ENCODE data around the gene DNAI1.

Gene DNAI1

DNA sequence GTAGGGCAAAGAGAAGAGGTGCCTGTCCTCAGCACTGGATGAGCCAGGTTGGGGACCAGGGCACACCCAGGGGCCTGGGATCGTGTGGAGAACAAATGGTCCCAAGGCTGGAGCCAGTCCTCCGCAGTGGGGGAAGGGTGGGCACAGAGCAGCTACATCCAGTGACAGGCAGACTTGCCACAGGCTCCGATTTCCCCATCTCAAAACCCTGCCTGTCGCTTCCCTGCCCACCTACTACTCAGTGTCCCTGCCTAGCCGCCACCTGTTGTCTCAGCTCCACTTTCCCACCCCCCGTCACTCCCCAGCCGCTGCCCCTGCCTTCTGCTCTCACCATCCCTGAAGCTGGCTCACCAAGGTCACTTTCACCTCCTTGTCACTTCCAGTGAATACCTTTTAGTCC lies 78.1 kb downstream of the DNAI1 start:
- no peak for DNase-seq (ENCODE audit: insufficient read length)
- TF ChIP-seq POLR2AphosphoS5 (IDR thresholded peaks at IDR 0.05; ENCODE audit: low read depth, low read length) (no peak), POLR2A (IDR thresholded peaks at IDR 0.05; ENCODE audit: low read depth, low read length) (no peak), TAF1 (IDR thresholded peaks at IDR 0.05; ENCODE audit: borderline replicate concordance, low read depth, low read length) (no peak)
- no peak for FAIRE-seq

DNA sequence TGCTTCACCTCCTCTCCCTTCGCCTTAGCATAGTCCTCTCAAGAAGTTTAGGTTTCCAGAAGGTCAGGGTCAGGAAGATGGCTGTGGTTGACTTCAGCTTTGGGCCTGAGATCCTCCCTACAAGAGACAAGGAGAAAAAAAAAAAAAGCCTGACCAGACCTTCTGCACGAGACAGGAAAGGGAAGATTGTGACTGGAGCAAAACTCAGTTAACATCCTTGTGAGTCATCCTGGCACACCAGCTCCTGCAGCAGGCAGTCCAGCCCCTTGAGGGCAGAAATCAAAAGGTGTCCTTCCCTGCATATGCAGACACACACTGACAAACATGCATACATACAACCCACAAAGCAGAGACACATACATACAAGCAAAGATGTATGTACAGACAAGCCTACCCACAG lies 82.2 kb downstream of the DNAI1 start:
- FAIRE-seq = no peak
- no peak for DNase-seq (ENCODE audit: insufficient read length)
- TF ChIP-seq POLR2A (IDR thresholded peaks at IDR 0.05; ENCODE audit: low read depth, low read length) (no peak), TAF1 (IDR thresholded peaks at IDR 0.05; ENCODE audit: borderline replicate concordance, low read depth, low read length) (no peak), POLR2AphosphoS5 (IDR thresholded peaks at IDR 0.05; ENCODE audit: low read depth, low read length) (no peak)

DNA sequence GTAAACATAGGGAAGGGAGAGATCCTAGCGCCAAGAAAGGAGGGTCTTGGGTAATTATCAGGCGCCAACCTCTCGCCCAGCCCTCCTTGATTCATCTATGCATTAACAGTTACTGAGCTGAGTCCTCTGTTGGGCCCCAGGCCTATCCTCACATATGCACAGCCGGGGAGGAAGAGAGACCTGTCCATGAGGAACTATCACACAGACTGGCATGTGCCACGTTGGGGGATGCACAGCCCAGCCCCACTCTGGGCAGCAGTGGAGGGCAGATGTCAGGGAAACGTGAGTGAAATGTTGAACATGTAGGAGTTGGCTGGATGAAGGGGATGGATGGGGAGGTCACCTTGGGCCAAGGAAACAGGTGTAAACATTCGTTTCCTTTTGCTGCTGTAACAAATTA lies 82.9 kb downstream of the DNAI1 start:
- FAIRE-seq (no peak), DNase-seq (ENCODE audit: insufficient read length) (no peak)
- TF ChIP-seq TAF1 (IDR thresholded peaks at IDR 0.05; ENCODE audit: borderline replicate concordance, low read depth, low read length) (no peak), POLR2AphosphoS5 (IDR thresholded peaks at IDR 0.05; ENCODE audit: low read depth, low read length) (no peak), POLR2A (IDR thresholded peaks at IDR 0.05; ENCODE audit: low read depth, low read length) (no peak)

DNA sequence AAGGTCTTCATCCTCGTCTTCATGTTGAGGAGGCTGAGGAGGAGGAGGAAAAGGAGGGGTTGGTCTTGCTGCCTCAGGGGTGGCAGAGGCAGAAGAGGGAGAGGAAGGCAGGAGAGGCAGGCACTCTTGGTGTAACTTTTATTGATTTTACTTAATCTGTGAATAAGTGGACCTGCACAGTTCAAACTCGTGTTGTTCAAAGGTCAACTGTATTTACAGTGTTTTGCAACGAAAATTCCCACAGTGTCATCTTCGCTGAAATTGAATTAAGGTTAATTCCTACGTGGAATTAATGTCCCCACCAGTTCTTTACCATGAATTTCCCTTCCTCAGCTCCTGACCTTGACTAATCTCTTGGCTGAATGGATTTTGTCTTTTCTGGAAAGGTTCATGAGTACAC lies 85.4 kb downstream of the DNAI1 start:
- FAIRE-seq = no peak
- DNase-seq (ENCODE audit: insufficient read length) = no peak
- TF ChIP-seq POLR2A (IDR thresholded peaks at IDR 0.05; ENCODE audit: low read depth, low read length) = no peak
- TF ChIP-seq POLR2AphosphoS5 (IDR thresholded peaks at IDR 0.05; ENCODE audit: low read depth, low read length) = no peak
- no peak for TF ChIP-seq TAF1 (IDR thresholded peaks at IDR 0.05; ENCODE audit: borderline replicate concordance, low read depth, low read length)

DNA sequence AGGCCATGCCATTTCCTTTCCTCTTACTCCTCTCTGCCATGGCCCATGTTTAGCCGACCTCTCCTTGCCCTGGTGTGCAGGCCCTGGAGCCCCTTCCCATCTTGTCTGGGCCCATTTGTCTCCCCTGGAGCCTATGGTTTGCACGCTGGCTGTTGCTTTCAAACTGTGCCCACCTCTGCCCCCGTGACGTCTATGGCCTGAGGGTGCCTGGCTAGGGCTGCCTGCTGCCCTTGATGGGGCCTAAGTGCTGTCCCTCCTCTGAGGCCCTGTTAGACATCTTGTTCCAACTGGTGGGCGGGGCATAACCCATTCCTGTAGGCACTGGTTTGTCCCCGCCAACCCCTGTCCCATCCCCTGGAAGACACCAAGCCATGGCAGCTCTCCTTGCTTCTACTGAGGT lies 86.9 kb downstream of the DNAI1 start:
- FAIRE-seq = no peak
- TF ChIP-seq POLR2A (IDR thresholded peaks at IDR 0.05; ENCODE audit: low read depth, low read length) = no peak
- no peak for DNase-seq (ENCODE audit: insufficient read length)

DNA sequence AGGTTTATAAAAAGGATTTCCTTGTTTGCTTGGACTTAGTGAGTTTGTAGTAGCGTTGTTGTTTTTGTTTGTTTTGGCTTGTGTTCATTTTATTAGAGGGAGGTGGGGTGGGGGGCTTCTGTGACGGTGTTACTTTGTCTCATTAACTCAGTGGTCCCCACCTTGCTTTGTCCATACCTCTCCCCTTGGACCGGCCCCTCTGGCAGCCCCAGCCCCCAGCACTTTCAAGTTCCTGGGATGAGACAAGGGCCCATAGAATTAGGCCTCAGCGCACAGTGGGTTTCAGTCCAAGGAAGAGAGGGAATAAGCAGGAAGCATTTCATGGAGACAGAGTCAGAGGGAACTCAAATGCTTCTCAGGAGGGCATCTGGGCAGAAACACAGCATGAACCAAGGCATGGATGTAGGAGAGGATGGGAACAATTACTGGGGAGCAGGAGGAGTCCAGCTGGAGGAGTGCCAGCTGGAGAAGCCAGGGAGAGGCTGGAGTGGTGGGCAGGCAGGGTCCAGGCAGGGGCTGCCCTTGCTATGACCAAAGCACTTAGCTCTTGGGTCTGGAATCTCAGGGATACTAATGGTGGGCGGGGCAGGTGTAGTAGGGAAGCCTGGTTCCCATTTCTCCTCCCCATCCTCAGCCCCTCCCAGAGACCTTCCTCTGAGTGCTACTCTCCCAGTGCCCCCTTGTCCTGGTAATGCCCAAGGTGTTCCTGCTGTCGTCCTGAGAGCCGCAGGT lies 87.7 kb downstream of the DNAI1 start:
- no peak for TF ChIP-seq POLR2AphosphoS5 (IDR thresholded peaks at IDR 0.05; ENCODE audit: low read depth, low read length)
- TF ChIP-seq POLR2A (IDR thresholded peaks at IDR 0.05; ENCODE audit: low read depth, low read length) = no peak
- TF ChIP-seq TAF1 (IDR thresholded peaks at IDR 0.05; ENCODE audit: borderline replicate concordance, low read depth, low read length) = no peak
- DNase-seq (ENCODE audit: insufficient read length) (no peak), FAIRE-seq (no peak)

DNA sequence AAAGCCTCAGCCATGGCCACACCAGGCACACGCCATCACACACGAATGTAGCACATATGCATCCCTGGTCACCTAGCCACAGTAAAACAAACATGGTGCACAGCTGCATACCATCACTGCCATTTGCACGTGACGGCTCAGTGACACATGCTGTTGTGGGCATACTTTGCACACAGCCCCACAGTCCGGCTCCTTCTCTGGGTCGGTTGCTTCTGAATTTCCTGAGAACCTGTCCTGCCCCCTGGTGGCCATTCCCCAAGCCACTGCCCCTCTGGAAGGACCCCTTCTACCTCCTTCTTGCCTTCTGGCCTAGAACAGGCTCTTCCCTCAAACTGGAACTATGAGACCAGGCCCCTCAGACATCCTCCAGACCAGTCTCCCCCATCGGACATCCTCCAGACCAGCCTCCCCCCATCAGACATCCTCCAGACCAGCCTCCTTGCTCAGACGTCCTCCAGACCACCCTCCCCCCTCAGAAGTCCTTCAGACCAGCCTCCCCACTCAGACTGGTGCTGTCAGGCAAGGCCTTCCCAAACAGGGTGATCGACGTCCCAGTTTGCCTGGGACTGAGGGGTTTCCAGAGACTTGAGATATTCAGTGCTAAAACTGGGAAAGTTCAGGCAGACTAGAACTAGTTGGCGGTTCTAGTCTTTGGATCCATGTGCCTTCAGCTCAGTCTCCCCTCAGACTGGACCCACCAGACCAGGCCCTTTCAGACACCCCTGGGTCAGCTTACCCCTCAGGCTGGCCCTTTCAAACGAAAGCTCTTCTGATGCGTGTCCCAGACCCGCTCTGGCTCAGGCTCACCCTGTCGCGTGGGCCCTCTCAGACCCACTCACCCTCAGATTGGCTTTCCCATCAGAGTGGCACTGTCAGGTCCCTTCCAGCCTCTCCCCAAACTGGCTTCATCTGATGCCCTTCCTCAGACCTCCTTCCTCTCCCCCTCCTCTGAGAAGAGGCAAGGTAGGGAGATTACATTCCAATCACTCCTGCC lies 88.5 kb downstream of the DNAI1 start:
- DNase-seq (ENCODE audit: insufficient read length) (no peak), FAIRE-seq (peak; percentile 85)
- no peak for TF ChIP-seq POLR2AphosphoS5 (IDR thresholded peaks at IDR 0.05; ENCODE audit: low read depth, low read length)
- no peak for TF ChIP-seq TAF1 (IDR thresholded peaks at IDR 0.05; ENCODE audit: borderline replicate concordance, low read depth, low read length)
- TF ChIP-seq POLR2A (IDR thresholded peaks at IDR 0.05; ENCODE audit: low read depth, low read length) = no peak

DNA sequence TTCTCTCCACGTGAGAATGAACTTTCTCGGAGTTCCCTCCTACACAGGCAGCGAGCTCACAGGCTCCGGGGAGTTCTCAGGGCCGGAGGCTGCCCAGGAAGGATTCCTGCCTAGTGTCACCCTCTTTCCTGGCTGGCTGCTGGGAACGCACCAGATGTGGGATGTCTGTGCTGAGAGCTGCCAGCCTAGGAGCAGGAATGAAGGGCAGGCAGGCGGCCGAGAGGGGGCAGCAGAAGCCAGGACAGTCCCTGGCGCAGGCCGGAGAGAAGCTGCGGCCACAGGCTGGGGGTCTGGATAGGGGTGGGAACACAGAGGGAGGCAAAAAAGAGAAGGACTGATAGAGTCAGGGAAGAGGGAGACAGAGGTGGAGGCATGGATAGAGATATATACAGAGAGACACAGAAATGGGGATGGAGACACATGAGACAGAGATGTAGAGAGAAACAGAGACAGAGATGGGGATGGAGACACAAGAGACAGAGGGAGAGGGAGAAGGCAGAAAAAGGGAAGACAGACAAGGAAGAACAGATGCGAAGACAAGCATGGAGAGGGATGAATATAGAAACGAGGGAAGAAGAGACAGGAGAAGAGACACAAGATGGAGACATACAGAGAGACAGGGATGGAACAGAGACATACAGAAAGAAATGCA lies 89.5 kb downstream of the DNAI1 start:
- FAIRE-seq (peak; percentile 58), DNase-seq (ENCODE audit: insufficient read length) (no peak)

DNA sequence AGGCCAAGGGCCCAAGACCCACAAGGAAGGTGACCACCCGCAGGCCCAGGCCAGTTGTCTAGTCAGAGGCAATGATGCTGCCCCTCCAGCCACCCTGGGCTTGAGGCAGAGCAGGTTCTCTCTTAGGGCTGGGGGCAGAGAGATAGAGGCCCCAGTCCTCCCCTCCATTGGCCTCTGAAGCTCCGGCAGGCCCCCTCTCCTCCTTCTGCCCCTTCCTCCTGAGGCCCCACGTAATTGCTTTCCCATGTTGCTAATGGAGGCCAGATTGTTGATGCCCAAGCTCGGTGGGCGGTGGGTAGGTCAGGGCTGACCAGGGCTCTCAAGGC lies 90.8 kb downstream of the DNAI1 start:
- no peak for DNase-seq (ENCODE audit: insufficient read length)
- TF ChIP-seq POLR2AphosphoS5 (IDR thresholded peaks at IDR 0.05; ENCODE audit: low read depth, low read length) = no peak
- no peak for TF ChIP-seq TAF1 (IDR thresholded peaks at IDR 0.05; ENCODE audit: borderline replicate concordance, low read depth, low read length)
- no peak for FAIRE-seq

More for the DNA sequence above, 89.5 kb downstream of the DNAI1 start:
- no peak for TF ChIP-seq POLR2AphosphoS5 (IDR thresholded peaks at IDR 0.05; ENCODE audit: low read depth, low read length)
- TF ChIP-seq TAF1 (IDR thresholded peaks at IDR 0.05; ENCODE audit: borderline replicate concordance, low read depth, low read length) = no peak

DNA sequence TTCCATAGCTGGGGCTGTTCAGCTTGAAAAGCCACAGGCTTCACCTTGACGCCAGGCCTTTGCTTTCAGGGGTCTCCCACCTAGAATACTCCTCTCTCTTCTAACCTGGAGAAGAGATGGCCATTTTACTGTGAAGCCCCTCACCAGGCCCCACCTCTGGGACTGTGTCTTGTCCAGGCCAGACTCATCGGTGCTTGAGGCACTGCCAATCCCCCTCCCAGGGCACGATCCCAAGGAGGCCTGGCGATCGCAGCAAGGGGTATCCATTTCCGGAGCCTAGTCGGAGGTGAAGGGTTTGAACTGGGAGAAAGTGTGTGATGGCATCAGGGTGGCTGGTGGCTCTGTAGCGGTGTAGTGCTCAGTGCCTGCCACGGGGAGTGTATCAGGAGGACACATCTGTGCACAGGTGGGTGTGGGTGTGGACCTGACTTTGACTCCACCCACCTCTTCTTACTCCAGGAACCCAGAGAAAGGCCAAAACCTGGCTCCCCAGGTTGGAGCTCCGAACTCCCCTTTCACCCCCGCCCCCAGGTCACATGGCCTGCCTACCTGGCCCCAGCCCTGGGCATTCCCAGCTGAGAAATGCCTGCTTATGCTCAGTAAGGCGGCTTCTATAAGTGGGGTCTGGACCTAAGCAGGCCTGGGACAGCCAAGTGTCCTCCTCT lies 91.5 kb downstream of the DNAI1 start:
- TF ChIP-seq POLR2A (IDR thresholded peaks at IDR 0.05; ENCODE audit: low read depth, low read length) (no peak), TAF1 (IDR thresholded peaks at IDR 0.05; ENCODE audit: borderline replicate concordance, low read depth, low read length) (no peak), POLR2AphosphoS5 (IDR thresholded peaks at IDR 0.05; ENCODE audit: low read depth, low read length) (no peak)
- no peak for DNase-seq (ENCODE audit: insufficient read length)
- FAIRE-seq = no peak

DNA sequence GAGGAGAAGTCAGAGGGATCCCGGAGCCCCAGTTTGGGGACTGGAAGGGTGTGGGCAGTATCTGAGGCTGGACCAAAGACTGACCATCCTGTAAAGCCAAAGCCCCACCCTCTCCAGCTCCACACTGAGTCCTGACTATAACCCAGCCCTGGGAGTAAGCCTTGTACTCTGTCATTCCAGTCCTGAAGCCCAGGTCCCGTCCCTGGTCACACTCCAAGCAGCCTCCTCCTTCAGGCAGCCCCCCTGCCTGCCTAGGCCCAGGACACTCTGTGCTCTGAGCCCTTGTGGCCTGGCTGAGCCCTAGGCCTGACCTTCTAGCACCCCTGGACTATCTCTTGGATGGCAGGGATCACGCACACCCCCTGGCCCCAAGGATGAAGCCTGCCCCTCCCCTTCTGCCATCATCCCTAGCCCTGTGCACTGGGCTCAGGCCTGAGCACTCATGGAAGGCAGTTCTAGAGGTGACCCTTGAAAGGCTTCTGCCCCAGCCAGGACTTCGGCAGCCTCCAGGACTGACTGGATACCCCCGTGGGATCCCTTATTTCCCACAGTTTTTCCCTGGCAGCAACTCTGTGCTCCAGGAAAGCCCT lies 92.2 kb downstream of the DNAI1 start:
- no peak for FAIRE-seq

More for the DNA sequence above, 92.2 kb downstream of the DNAI1 start:
- TF ChIP-seq POLR2AphosphoS5 (IDR thresholded peaks at IDR 0.05; ENCODE audit: low read depth, low read length) = no peak
- no peak for TF ChIP-seq POLR2A (IDR thresholded peaks at IDR 0.05; ENCODE audit: low read depth, low read length)
- no peak for TF ChIP-seq TAF1 (IDR thresholded peaks at IDR 0.05; ENCODE audit: borderline replicate concordance, low read depth, low read length)
- DNase-seq (ENCODE audit: insufficient read length) = no peak

Measured in GM12892 (cell line).